Mesenchymal stem cell (in vitro differentiated cells and primary cell): ENCODE data around the gene CHEK2. TPM values are rescaled to one million over a fixed set of nuclear protein-coding genes. Genes with fewer than 3 reads are reported as not detected.
A peak's percentile ranks its signal among the peaks of the same experiment; 100 is the strongest.

Source experiments
- DNase-seq: peaks from one replicate; pipeline ENCODE4 v3.0.0-alpha.2; 2013
- H2AFZ ChIP-seq: one replicate; pipeline ENCODE4 v1.6.1; 2013; ENCODE audit warnings: low read depth, mild to moderate bottlenecking, control low read depth, inconsistent platforms, low read length, moderate library complexity
- H2AK5ac ChIP-seq: 2 replicates; pipeline ENCODE4 v1.6.1; 2013; ENCODE audit warnings: low read length, moderate library complexity, mild to moderate bottlenecking, inconsistent platforms; ENCODE audit not compliant: severe bottlenecking
- H2BK120ac ChIP-seq: one replicate; pipeline ENCODE4 v1.6.1; 2013; ENCODE audit warnings: low read depth, mild to moderate bottlenecking, inconsistent platforms, low read length, moderate library complexity
- H2BK12ac ChIP-seq, 2 experiments: one replicate each; pipeline ENCODE4 v1.6.1; 2013; ENCODE audit warnings: inconsistent platforms in 2 of 2, low read length in 2 of 2, mild to moderate bottlenecking in 2 of 2, moderate library complexity in 2 of 2, control low read depth in 1 of 2
- H2BK15ac ChIP-seq: one replicate; pipeline ENCODE4 v1.6.1; 2013; ENCODE audit warnings: mild to moderate bottlenecking, low read depth, inconsistent platforms; ENCODE audit not compliant: poor library complexity, severe bottlenecking
- H2BK5ac ChIP-seq: 2 replicates; pipeline ENCODE4 v1.6.1; 2013; ENCODE audit warnings: low read depth, mild to moderate bottlenecking, low read length, control low read depth, inconsistent platforms; ENCODE audit not compliant: poor library complexity, severe bottlenecking
- H3K14ac ChIP-seq, 2 experiments: one replicate each; pipeline ENCODE4 v1.6.1; 2013; ENCODE audit warnings: inconsistent platforms in 2 of 2, low read length in 2 of 2, control low read depth in 1 of 2, mild to moderate bottlenecking in 1 of 2, moderate library complexity in 1 of 2
- H3K18ac ChIP-seq, 2 experiments: one replicate each; pipeline ENCODE4 v1.6.1; 2013; ENCODE audit warnings: inconsistent platforms in 2 of 2, low read length in 2 of 2, control low read depth in 1 of 2, low read depth in 1 of 2, mild to moderate bottlenecking in 1 of 2
- H3K23ac ChIP-seq, 2 experiments: one replicate each; pipeline ENCODE4 v1.6.1; 2013; ENCODE audit warnings: inconsistent platforms in 2 of 2, low read length in 2 of 2, mild to moderate bottlenecking in 2 of 2, moderate library complexity in 2 of 2, control low read depth in 1 of 2
- H3K27ac ChIP-seq: 2 replicates; pipeline ENCODE4 v1.5.1; 2013; ENCODE audit warnings: mild to moderate bottlenecking, moderate library complexity, low read length, control low read depth, inconsistent platforms; ENCODE audit not compliant: poor library complexity, severe bottlenecking
- H3K27me3 ChIP-seq, 2 experiments: 2 replicates each; pipeline versions ENCODE4 v1.6.1 to v1.7.0; 2013; ENCODE audit warnings: low read length in 2 of 2, mild to moderate bottlenecking in 2 of 2, moderate library complexity in 2 of 2, control low read depth in 1 of 2, inconsistent platforms in 1 of 2; ENCODE audit not compliant: control insufficient read depth in 1 of 2, insufficient read depth in 1 of 2
- H3K36me3 ChIP-seq, 2 experiments: 2 replicates each; pipeline versions ENCODE4 v1.6.1 to v1.7.0; 2013; ENCODE audit warnings: low read length in 2 of 2, control low read depth in 1 of 2, inconsistent platforms in 1 of 2, low read depth in 1 of 2, mild to moderate bottlenecking in 1 of 2; ENCODE audit not compliant: insufficient read depth in 2 of 2, control insufficient read depth in 1 of 2
- H3K4ac ChIP-seq, 2 experiments: one replicate each; pipeline ENCODE4 v1.6.1; 2013; ENCODE audit warnings: inconsistent platforms in 2 of 2, low read length in 2 of 2, mild to moderate bottlenecking in 2 of 2, moderate library complexity in 2 of 2, control low read depth in 1 of 2, low read depth in 1 of 2
- H3K4me1 ChIP-seq: 2 replicates; pipeline ENCODE4 v1.6.1; 2013; ENCODE audit warnings: low read depth, low read length, control low read depth; ENCODE audit not compliant: control insufficient read depth, insufficient read depth
- H3K4me2 ChIP-seq: 2 replicates; pipeline ENCODE4 v1.6.1; 2013; ENCODE audit warnings: low read length, mild to moderate bottlenecking, inconsistent platforms; ENCODE audit not compliant: poor library complexity, severe bottlenecking
- H3K4me3 ChIP-seq, 2 experiments: 2 replicates each; pipeline versions ENCODE4 v1.5.1 to v1.7.0; 2013; ENCODE audit warnings: low read length in 2 of 2, mild to moderate bottlenecking in 2 of 2, control low read depth in 1 of 2, low read depth in 1 of 2; ENCODE audit not compliant: insufficient read depth in 1 of 2
- H3K79me1 ChIP-seq: replicated peaks from 2 replicates; pipeline ENCODE4 v1.6.1; 2013; ENCODE audit warnings: mild to moderate bottlenecking, control low read depth, low read length, inconsistent platforms; ENCODE audit not compliant: poor library complexity, severe bottlenecking
- H3K9ac ChIP-seq: 2 replicates; pipeline ENCODE4 v1.7.0; 2013; ENCODE audit warnings: mild to moderate bottlenecking, low read length, moderate library complexity
- H3K9me3 ChIP-seq: 2 replicates; pipeline ENCODE4 v1.7.0; 2013; ENCODE audit warnings: mild to moderate bottlenecking, low read length; ENCODE audit not compliant: control insufficient read depth
- H4K8ac ChIP-seq: one replicate; pipeline ENCODE4 v1.6.1; 2013; ENCODE audit warnings: inconsistent platforms, mild to moderate bottlenecking, low read length, moderate library complexity
- H4K91ac ChIP-seq: one replicate; pipeline ENCODE4 v1.6.1; 2013; ENCODE audit warnings: mild to moderate bottlenecking, low read length, inconsistent platforms
- WGBS: methylation state at CpG from one replicate; pipeline ENCODE4 v1.1.7; 2013; ENCODE audit warnings: mixed read lengths; 5-methylcytosine and 5-hydroxymethylcytosine counted together
- polyA plus RNA-seq, 2 experiments: library from polyadenylated mRNA; stranded (reverse); fragments of 200-250 nt; gene quantifications; one replicate each; pipeline ENCODE4 v1.2.3, GENCODE V29; 2013

The CHEK2 gene
- 8.8 TPM for polyA plus RNA-seq (2013, experiment 1 of 2)
- polyA plus RNA-seq (2013, experiment 2 of 2), result 7.9 TPM

DNA sequence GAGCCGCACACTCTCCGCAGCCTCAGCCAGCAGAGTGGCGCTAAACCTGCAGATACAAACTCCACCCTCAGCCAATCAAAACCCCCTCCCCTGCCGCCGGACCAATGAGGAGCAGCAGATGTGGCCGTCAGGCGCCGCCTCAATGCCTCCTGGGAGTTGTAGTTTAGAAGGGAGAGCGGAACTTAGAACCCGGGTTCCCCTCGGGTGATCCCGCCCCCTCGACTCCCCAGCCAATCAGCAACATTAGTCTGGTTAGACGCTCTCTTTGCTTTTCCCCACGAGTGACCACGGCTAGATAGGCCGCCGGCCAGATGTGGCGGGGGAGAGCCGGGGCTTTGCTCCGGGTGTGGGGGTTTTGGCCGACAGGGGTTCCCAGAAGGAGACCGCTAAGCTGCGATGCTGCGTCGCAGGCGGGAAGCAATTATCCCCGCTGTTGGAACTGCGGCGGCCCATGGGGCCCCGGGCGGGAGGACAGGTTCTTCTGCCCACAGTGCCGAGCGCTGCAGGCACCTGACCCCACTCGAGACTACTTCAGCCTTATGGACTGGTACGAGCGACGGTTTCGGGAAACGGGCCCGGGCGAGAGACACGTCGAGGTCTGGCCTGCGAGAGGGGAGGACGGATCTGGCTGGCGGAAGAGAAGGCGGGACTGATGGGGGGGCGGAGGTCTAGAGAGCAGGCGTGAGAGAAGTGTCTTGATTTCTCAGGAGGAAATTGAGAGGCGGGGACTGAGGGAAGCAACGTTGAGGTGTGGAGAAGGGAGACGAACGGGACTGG is at the start of gene CHEK2, which contains the start of gene HSCB:
Gene CHEK2 (minus strand): TSS at position 36 of the 777 bp plus-strand sequence. CDS start 7,099 bp downstream, outside the sequence.
Gene HSCB (plus strand): TSS at position 255 of the 777 bp plus-strand sequence. CDS start 57 bp downstream, at position 312.
- H2BK120ac ChIP-seq, result peak within 1 kb of the TSS; percentile 91
- peak within 1 kb of the TSS; percentile 53 for H2AK5ac ChIP-seq
- H3K4me3 ChIP-seq, result peak within 1 kb of the TSS; percentile 90 to 91
- peak within 1 kb of the TSS; percentile 95 for H4K91ac ChIP-seq
- DNase-seq, result peak; percentile 99
- H3K27ac ChIP-seq, result peak within 1 kb of the TSS; percentile 99
- no peaks in the 10 kb centered on the region for H3K9me3 ChIP-seq
- H3K18ac ChIP-seq, result peak within 1 kb of the TSS; percentile 88 to 100
- peak within 1 kb of the TSS; percentile 45 to 91 for H3K4ac ChIP-seq
- H2BK12ac ChIP-seq, result no peak within 1 kb of the TSS
- peaks cover 4% of the 10 kb centered on the region for H3K4me1 ChIP-seq
- H4K8ac ChIP-seq, result peak within 1 kb of the TSS; percentile 99
- H2BK5ac ChIP-seq, result peak within 1 kb of the TSS; percentile 96
- peaks cover 25% of the 10 kb centered on the region for H3K79me1 ChIP-seq
- no peaks in the 10 kb centered on the region for H3K27me3 ChIP-seq
- H3K9ac ChIP-seq, result peak within 1 kb of the TSS; percentile 98
- H3K36me3 ChIP-seq, result peaks cover 18 to 33% of the 10 kb centered on the region in 2 experiments
- peak within 1 kb of the TSS; percentile 98 for H2BK15ac ChIP-seq
- peak within 1 kb of the TSS; percentile 83 for H3K4me2 ChIP-seq
- no peak within 1 kb of the TSS for H3K23ac ChIP-seq
- peak within 1 kb of the TSS; percentile 30 to 98 for H3K14ac ChIP-seq
- WGBS, result under 1% methylated on average over 51 of the region's 54 CpGs
- peak within 1 kb of the TSS; percentile 90 for H2AFZ ChIP-seq

DNA sequence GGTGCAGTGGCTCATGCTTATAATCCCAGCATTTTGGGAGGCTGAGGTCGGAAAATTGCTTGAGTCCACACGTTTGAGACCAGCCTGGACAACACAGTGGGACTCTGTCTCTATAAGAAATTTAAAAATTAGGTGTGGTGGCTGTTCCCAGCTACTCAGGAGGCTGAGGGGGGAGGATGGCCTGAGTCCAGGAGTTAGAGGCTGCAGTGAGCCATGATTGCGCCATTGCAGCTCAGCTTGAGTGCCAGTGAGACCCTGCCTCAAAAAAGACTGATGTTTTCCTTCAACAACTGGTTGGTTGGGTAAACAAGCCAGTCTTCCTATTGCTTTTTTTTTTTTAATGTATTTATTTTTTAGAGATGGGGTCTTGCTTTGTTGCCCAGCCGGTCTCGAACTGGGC is 49.5 kb upstream of the CHEK2 start:
- H2AK5ac ChIP-seq, result no peak overlapping the region

DNA sequence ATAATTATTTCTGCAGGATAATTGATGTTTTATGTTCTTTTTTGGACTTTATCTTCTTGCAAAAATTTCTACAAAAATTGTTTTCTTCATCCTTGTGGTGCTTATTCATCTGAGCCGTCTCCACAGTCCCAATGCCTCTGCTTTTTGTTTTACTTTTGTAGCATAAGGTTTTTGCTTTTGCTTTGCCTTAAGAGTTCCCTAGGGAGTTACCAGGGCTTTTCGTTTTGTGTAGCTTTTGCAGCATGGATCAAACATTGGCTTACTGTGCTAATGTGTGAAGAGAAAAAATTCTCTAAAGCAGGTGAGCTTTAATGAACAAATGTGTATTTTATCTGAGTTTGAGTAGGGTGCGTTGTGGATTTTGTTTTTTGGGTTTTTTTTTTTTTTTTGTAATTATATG is 47.0 kb upstream of the CHEK2 start:
- no peak overlapping the region for H4K8ac ChIP-seq
- WGBS, result 79% methylated on average over 3 of the region's 3 CpGs
- no peak overlapping the region for H3K27ac ChIP-seq

More for the DNA sequence above, 49.5 kb upstream of the CHEK2 start:
- H3K27me3 ChIP-seq, result no peaks in the 10 kb centered on the region
- H3K4ac ChIP-seq, result no peak overlapping the region
- H3K36me3 ChIP-seq, result peaks cover 23 to 62% of the 10 kb centered on the region in 2 experiments
- H2AFZ ChIP-seq, result no peak overlapping the region
- peak overlapping the region; percentile 8 for H3K4me2 ChIP-seq
- H2BK120ac ChIP-seq, result no peak overlapping the region
- no peak overlapping the region for H2BK15ac ChIP-seq
- 87% methylated on average over 3 of the region's 5 CpGs for WGBS
- no peak overlapping the region for H3K14ac ChIP-seq
- no peaks in the 10 kb centered on the region for H3K9me3 ChIP-seq
- no peak overlapping the region for H2BK5ac ChIP-seq
- H3K9ac ChIP-seq, result no peak overlapping the region
- no peak overlapping the region for H2BK12ac ChIP-seq
- H4K8ac ChIP-seq, result no peak overlapping the region
- DNase-seq, result no peak
- H3K27ac ChIP-seq, result no peak overlapping the region
- H3K18ac ChIP-seq, result no peak overlapping the region
- H3K79me1 ChIP-seq, result peaks cover 11% of the 10 kb centered on the region
- H3K23ac ChIP-seq, result no peak overlapping the region
- H3K4me3 ChIP-seq, result no peak overlapping the region
- H4K91ac ChIP-seq, result no peak overlapping the region
- H3K4me1 ChIP-seq, result peaks cover 3% of the 10 kb centered on the region

More for the DNA sequence above, 47.0 kb upstream of the CHEK2 start:
- Histone ChIP-seq H2AK5ac (no peak overlapping the region), H4K91ac (no peak overlapping the region), H3K4ac (no peak overlapping the region), H3K4me3 (no peak overlapping the region), H3K18ac (no peak overlapping the region), H3K27me3 (no peaks in the 10 kb centered on the region), H3K9me3 (no peaks in the 10 kb centered on the region), H2AFZ (no peak overlapping the region), H3K4me2 (no peak overlapping the region), H3K36me3 (peaks cover 24 to 62% of the 10 kb centered on the region in 2 experiments), H3K4me1 (peaks cover 1% of the 10 kb centered on the region), H3K14ac (no peak overlapping the region), H3K9ac (peak overlapping the region; percentile 46), H3K79me1 (peaks cover 15% of the 10 kb centered on the region), H2BK12ac (no peak overlapping the region), H2BK120ac (no peak overlapping the region), H2BK15ac (no peak overlapping the region), H3K23ac (no peak overlapping the region), H2BK5ac (no peak overlapping the region)
- DNase-seq, result no peak
